H9 (cell line): ENCODE data around the gene UST. TPM values are rescaled to one million over a fixed set of nuclear protein-coding genes. Genes with fewer than 3 reads are reported as not detected.

Experiments used
- DNase-seq: peaks from one replicate; pipeline ENCODE4 v3.0.0-alpha.2; 2017
- H2AFZ ChIP-seq: one replicate; pipeline ENCODE4 v1.6.1; 2013; ENCODE audit warnings: mild to moderate bottlenecking, low read length, control low read depth, moderate library complexity
- H2AK5ac ChIP-seq: 2 replicates; pipeline ENCODE4 v1.6.1; 2013; ENCODE audit warnings: low read length, control low read depth, mixed read lengths; ENCODE audit not compliant: insufficient read length
- H2BK120ac ChIP-seq: one replicate; pipeline ENCODE4 v1.6.1; 2013; ENCODE audit warnings: low read depth, mild to moderate bottlenecking, low read length, control low read depth, inconsistent platforms; ENCODE audit not compliant: poor library complexity, severe bottlenecking
- H2BK12ac ChIP-seq: 2 replicates; pipeline ENCODE4 v1.6.1; 2013; ENCODE audit warnings: low read length, control low read depth, mixed read lengths, low read depth; ENCODE audit not compliant: insufficient read length
- H2BK15ac ChIP-seq: 2 replicates; pipeline ENCODE4 v1.6.1; 2013; ENCODE audit warnings: low read depth, low read length, control low read depth
- H2BK20ac ChIP-seq: one replicate; pipeline ENCODE4 v1.6.1; 2013; ENCODE audit warnings: low read depth, mild to moderate bottlenecking, low read length, control low read depth, inconsistent platforms; ENCODE audit not compliant: poor library complexity, severe bottlenecking
- H2BK5ac ChIP-seq: 2 replicates; pipeline ENCODE4 v1.6.1; 2013; ENCODE audit warnings: low read length, control low read depth, mixed read lengths; ENCODE audit not compliant: insufficient read length
- H3K14ac ChIP-seq: 2 replicates; pipeline ENCODE4 v1.6.1; 2013; ENCODE audit warnings: low read length, control low read depth; ENCODE audit not compliant: insufficient read depth
- H3K18ac ChIP-seq: 2 replicates; pipeline ENCODE4 v1.6.1; 2013; ENCODE audit warnings: low read depth, mild to moderate bottlenecking, mixed read lengths, low read length, control low read depth; ENCODE audit not compliant: insufficient read length
- H3K23ac ChIP-seq: 2 replicates; pipeline ENCODE4 v1.6.1; 2013; ENCODE audit warnings: low read length, control low read depth, mixed read lengths, low read depth; ENCODE audit not compliant: insufficient read length
- H3K23me2 ChIP-seq: 2 replicates; pipeline ENCODE4 v1.6.1; 2013; ENCODE audit warnings: low read depth, mild to moderate bottlenecking, mixed read lengths, low read length, control low read depth; ENCODE audit not compliant: insufficient read length, poor library complexity, severe bottlenecking
- H3K27ac ChIP-seq: 2 replicates; pipeline ENCODE4 v1.5.1; 2013; ENCODE audit warnings: low read length, control low read depth, mixed read lengths, low read depth; ENCODE audit not compliant: insufficient read length
- H3K27me3 ChIP-seq: 2 replicates; pipeline ENCODE4 v1.6.1; 2013; ENCODE audit warnings: low read length, control low read depth, inconsistent platforms; ENCODE audit not compliant: insufficient read depth
- H3K4ac ChIP-seq: 2 replicates; pipeline ENCODE4 v1.6.1; 2013; ENCODE audit warnings: low read depth, mild to moderate bottlenecking, control low read depth, inconsistent platforms, low read length, moderate library complexity
- H3K4me1 ChIP-seq: 2 replicates; pipeline ENCODE4 v1.6.1; 2013; ENCODE audit warnings: low read length, control low read depth, inconsistent platforms; ENCODE audit not compliant: insufficient read depth
- H3K4me2 ChIP-seq: 2 replicates; pipeline ENCODE4 v1.6.1; 2013; ENCODE audit warnings: low read length, control low read depth, mixed read lengths; ENCODE audit not compliant: insufficient read length, insufficient read depth
- H3K56ac ChIP-seq: 2 replicates; pipeline ENCODE4 v1.6.1; 2013; ENCODE audit warnings: low read depth, mild to moderate bottlenecking, mixed read lengths, low read length, control low read depth; ENCODE audit not compliant: insufficient read length
- H3K79me1 ChIP-seq: 2 replicates; pipeline ENCODE4 v1.6.1; 2013; ENCODE audit warnings: low read depth, mild to moderate bottlenecking, moderate library complexity, low read length, control low read depth, inconsistent platforms; ENCODE audit not compliant: insufficient read depth, poor library complexity, severe bottlenecking
- H3K79me2 ChIP-seq: 2 replicates; pipeline ENCODE4 v1.6.1; 2013; ENCODE audit warnings: low read length, control low read depth, inconsistent platforms; ENCODE audit not compliant: insufficient read depth
- H3K9ac ChIP-seq: 2 replicates; pipeline ENCODE4 v1.6.1; 2013; ENCODE audit warnings: low read length, control low read depth, mixed read lengths; ENCODE audit not compliant: insufficient read length; ENCODE audit errors: extremely low read depth
- H3K9me3 ChIP-seq: one replicate; pipeline ENCODE4 v1.6.1; 2013; ENCODE audit warnings: low read depth, low read length, inconsistent platforms; ENCODE audit not compliant: control insufficient read depth
- H3T11ph ChIP-seq: one replicate; pipeline ENCODE4 v1.6.1; 2013; ENCODE audit warnings: mild to moderate bottlenecking, low read length, control low read depth, inconsistent platforms
- H4K20me1 ChIP-seq: one replicate; pipeline ENCODE4 v1.6.1; 2013; ENCODE audit not compliant: control insufficient read depth, insufficient read length, insufficient read depth
- H4K5ac ChIP-seq: 2 replicates; pipeline ENCODE4 v1.6.1; 2013; ENCODE audit warnings: low read depth, mild to moderate bottlenecking, mixed read lengths, low read length, control low read depth; ENCODE audit not compliant: insufficient read length
- H4K8ac ChIP-seq: replicated peaks from 2 replicates; pipeline ENCODE4 v1.6.1; 2013; ENCODE audit warnings: low read length, control low read depth, mixed read lengths, low read depth; ENCODE audit not compliant: insufficient read length
- H4K91ac ChIP-seq: 2 replicates; pipeline ENCODE4 v1.6.1; 2013; ENCODE audit warnings: low read depth, mild to moderate bottlenecking, moderate library complexity, mixed read lengths, low read length, control low read depth; ENCODE audit not compliant: insufficient read length
- H3K27ac Mint-ChIP-seq, 3 experiments: 2 replicates in 2 of 3; 3 replicates in 1 of 3; pipeline ENCODE4 v1.8.0; 2020 to 2021; ENCODE audit warnings: mixed read lengths in 3 of 3, mild to moderate bottlenecking in 1 of 3, moderate library complexity in 1 of 3
- H3K27me3 Mint-ChIP-seq: 2 replicates; pipeline ENCODE4 v1.8.0; 2021; ENCODE audit warnings: low read depth, mild to moderate bottlenecking, moderate library complexity, mixed read lengths
- H3K36me3 Mint-ChIP-seq, 3 experiments: 2 replicates in 2 of 3; 3 replicates in 1 of 3; pipeline ENCODE4 v1.8.0; 2020 to 2021; ENCODE audit warnings: low read depth in 3 of 3, mixed read lengths in 3 of 3; ENCODE audit not compliant: insufficient read depth in 1 of 3
- H3K4me1 Mint-ChIP-seq, 2 experiments: 2 replicates each; pipeline ENCODE4 v1.8.0; 2020; ENCODE audit warnings: mixed read lengths in 2 of 2
- H3K4me3 Mint-ChIP-seq, 2 experiments: 2 replicates in 1 of 2; 3 replicates in 1 of 2; pipeline ENCODE4 v1.8.0; 2020 to 2021; ENCODE audit warnings: mild to moderate bottlenecking in 2 of 2, mixed read lengths in 2 of 2, moderate library complexity in 1 of 2
- H3K9me3 Mint-ChIP-seq, 2 experiments: 2 replicates in 1 of 2; 3 replicates in 1 of 2; pipeline ENCODE4 v1.8.0; 2020; ENCODE audit warnings: mild to moderate bottlenecking in 2 of 2, mixed read lengths in 2 of 2, moderate library complexity in 1 of 2
- CTCF ChIP-seq: fragments of 200-600 bp; sonication (generic); conservative IDR thresholded peaks from 3 replicates; pipeline ENCODE4 v1.8.0; 2021; ENCODE audit warnings: antibody characterized with exemption, mild to moderate bottlenecking
- WGBS: extraction: QIAGEN DNeasy Blood & Tissue Kit; methylation state at CpG from one replicate; pipeline ENCODE4 v1.1.7; 2013; ENCODE audit warnings: missing lambda C conversion rate, low lambda C conversion rate, mixed read lengths; ENCODE audit not compliant: insufficient read length; ENCODE audit errors: extremely low coverage; 5-methylcytosine and 5-hydroxymethylcytosine counted together
- total RNA-seq: library from RNA; stranded (reverse); gene quantifications from 2 replicates; pipeline ENCODE4 v1.2.1, GENCODE V29; 2021

UST gene
- total RNA-seq, 1 experiment from 2014 or later = 14.4 TPM

- Mint-ChIP-seq H3K36me3 (peaks cover 2 to 11% (median 9%) of the 10 kb centered on the region in 3 experiments; a peak in 4 of 7 replicates), H3K4me1 (peaks cover 17 to 34% of the 10 kb centered on the region in 2 experiments), H3K9me3 (peaks cover 0 to 2% of the 10 kb centered on the region in 2 experiments; a peak in 2 of 5 replicates), H3K27ac (peak overlapping the region in 1 of 3 experiments; percentile 70; a peak in 1 of 7 replicates), H3K4me3 (no peak overlapping the region), H3K27me3 (no peaks in the 10 kb centered on the region)
- Histone ChIP-seq H3K9ac (no peak overlapping the region), H4K91ac (no peak overlapping the region), H3K79me2 (peaks cover 11% of the 10 kb centered on the region; the same call in 1 of the 2 replicates), H3K4ac (no peak overlapping the region), H3K79me1 (peaks cover 7% of the 10 kb centered on the region), H2AK5ac (no peak overlapping the region), H3T11ph (no peak overlapping the region), H2BK12ac (no peak overlapping the region), H3K56ac (no peak overlapping the region), H3K23ac (no peak overlapping the region), H3K4me1 (no peaks in the 10 kb centered on the region; the same call in 1 of the 2 replicates), H3K27me3 (no peaks in the 10 kb centered on the region), H2BK20ac (no peak overlapping the region), H3K18ac (no peak overlapping the region), H3K14ac (no peak overlapping the region), H4K8ac (no peak overlapping the region), H3K27ac (no peak overlapping the region), H2BK5ac (no peak overlapping the region), H2AFZ (no peak overlapping the region), H3K23me2 (no peaks in the 10 kb centered on the region), H2BK120ac (no peak overlapping the region), H2BK15ac (no peak overlapping the region), H3K9me3 (no peaks in the 10 kb centered on the region), H4K20me1 (no peaks in the 10 kb centered on the region), H4K5ac (no peak overlapping the region), H3K4me2 (no peak overlapping the region)
- DNase-seq = no peak
- WGBS = no CpG with 5 or more reads among the region's 4 CpGs
- no peak for TF ChIP-seq CTCF
Measured at GRCh38 chr6:148829415-148830101, 82.7 kb downstream of the UST start.
